ENCODE results near the gene NES. TPM values are rescaled to one million over a fixed set of nuclear protein-coding genes. Genes with fewer than 3 reads are reported as not detected.

The NES gene, protein sequence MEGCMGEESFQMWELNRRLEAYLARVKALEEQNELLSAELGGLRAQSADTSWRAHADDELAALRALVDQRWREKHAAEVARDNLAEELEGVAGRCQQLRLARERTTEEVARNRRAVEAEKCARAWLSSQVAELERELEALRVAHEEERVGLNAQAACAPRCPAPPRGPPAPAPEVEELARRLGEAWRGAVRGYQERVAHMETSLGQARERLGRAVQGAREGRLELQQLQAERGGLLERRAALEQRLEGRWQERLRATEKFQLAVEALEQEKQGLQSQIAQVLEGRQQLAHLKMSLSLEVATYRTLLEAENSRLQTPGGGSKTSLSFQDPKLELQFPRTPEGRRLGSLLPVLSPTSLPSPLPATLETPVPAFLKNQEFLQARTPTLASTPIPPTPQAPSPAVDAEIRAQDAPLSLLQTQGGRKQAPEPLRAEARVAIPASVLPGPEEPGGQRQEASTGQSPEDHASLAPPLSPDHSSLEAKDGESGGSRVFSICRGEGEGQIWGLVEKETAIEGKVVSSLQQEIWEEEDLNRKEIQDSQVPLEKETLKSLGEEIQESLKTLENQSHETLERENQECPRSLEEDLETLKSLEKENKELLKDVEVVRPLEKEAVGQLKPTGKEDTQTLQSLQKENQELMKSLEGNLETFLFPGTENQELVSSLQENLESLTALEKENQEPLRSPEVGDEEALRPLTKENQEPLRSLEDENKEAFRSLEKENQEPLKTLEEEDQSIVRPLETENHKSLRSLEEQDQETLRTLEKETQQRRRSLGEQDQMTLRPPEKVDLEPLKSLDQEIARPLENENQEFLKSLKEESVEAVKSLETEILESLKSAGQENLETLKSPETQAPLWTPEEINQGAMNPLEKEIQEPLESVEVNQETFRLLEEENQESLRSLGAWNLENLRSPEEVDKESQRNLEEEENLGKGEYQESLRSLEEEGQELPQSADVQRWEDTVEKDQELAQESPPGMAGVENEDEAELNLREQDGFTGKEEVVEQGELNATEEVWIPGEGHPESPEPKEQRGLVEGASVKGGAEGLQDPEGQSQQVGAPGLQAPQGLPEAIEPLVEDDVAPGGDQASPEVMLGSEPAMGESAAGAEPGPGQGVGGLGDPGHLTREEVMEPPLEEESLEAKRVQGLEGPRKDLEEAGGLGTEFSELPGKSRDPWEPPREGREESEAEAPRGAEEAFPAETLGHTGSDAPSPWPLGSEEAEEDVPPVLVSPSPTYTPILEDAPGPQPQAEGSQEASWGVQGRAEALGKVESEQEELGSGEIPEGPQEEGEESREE (N-terminal part only)
- total RNA-seq = 1 to 10 TPM; 1.4 to 2.5 TPM
- polyA plus RNA-seq = 1 to 10 TPM in 1 of 2 donors, under 1 TPM in 1; 0.15 to 3.1 TPM

- TF ChIP-seq ZBTB33 (IDR thresholded peaks at IDR 0.05) = no peak
- TF ChIP-seq NR2F2 (IDR thresholded peaks at IDR 0.05) = peak; percentile 17
- TF ChIP-seq JUND (IDR thresholded peaks at IDR 0.05) = no peak
- TF ChIP-seq, protein P1, sequence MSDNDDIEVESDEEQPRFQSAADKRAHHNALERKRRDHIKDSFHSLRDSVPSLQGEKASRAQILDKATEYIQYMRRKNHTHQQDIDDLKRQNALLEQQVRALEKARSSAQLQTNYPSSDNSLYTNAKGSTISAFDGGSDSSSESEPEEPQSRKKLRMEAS (IDR thresholded peaks at IDR 0.05) = no peak
- no peak for TF ChIP-seq HNF4G (IDR thresholded peaks at IDR 0.05)
- 2% methylated on average over 70 of the region's 70 CpGs for WGBS
- Histone ChIP-seq H3K9me3 (ENCODE audit: control insufficient read depth in 4 of 4, low read length in 3 of 4) (no peaks in the 10 kb centered on the region), H3K27ac (ENCODE audit: low read depth in 1 of 2, low read length in 2 of 2) (peak within 1 kb of the TSS; percentile 19 to 39), H3K27me3 (ENCODE audit: control insufficient read depth in 4 of 4, insufficient read depth in 4 of 4, low read length in 3 of 4) (peaks cover 0 to 6% (median 4%) of the 10 kb centered on the region in 4 donors), H3K4me1 (ENCODE audit: control insufficient read depth in 4 of 4, insufficient read depth in 4 of 4, low read length in 3 of 4) (peaks cover 0 to 15% (median 5%) of the 10 kb centered on the region in 4 donors), H3K4me3 (ENCODE audit: low read depth in 1 of 3, low read length in 3 of 3) (peak within 1 kb of the TSS in 1 of 3 donors; percentile 26), H3K36me3 (ENCODE audit: control insufficient read depth in 4 of 4, insufficient read depth in 3 of 4, low read depth in 1 of 4, low read length in 3 of 4) (no peaks in the 10 kb centered on the region), H3K9ac (ENCODE audit: low read depth in 1 of 2, low read length in 2 of 2) (no peak within 1 kb of the TSS)
- DNase-seq (ENCODE audit: low spot score) = no peak
Measured at GRCh38 chr1:156676820-156677615, at the start of gene NES. NES (minus strand) TSS chr1:156677407; CDS start chr1:156677264, 143 bp downstream.

GRCh38 chr1:156726549-156727226 is 49.5 kb upstream of the NES start:
- TF ChIP-seq RAD21 (IDR thresholded peaks at IDR 0.05) (peak; percentile 64 to 76), CTCF (IDR thresholded peaks at IDR 0.05; ENCODE audit: low read depth, low read length, missing input control) (peak; percentile 44), FOXA2 (IDR thresholded peaks at IDR 0.05) (no peak), HNF4A (conservative IDR thresholded peaks at IDR 0.05) (no peak)
- Histone ChIP-seq H3K27ac (ENCODE audit: low read depth in 1 of 2, low read length in 2 of 2) (no peak overlapping the region), H3K36me3 (ENCODE audit: control insufficient read depth in 4 of 4, insufficient read depth in 3 of 4, low read depth in 1 of 4, low read length in 3 of 4) (peaks cover 4 to 24% (median 15%) of the 10 kb centered on the region in 4 donors), H3K9ac (ENCODE audit: low read depth in 1 of 2, low read length in 2 of 2) (peak overlapping the region in 1 of 2 donors; percentile 80), H3K9me3 (ENCODE audit: control insufficient read depth in 4 of 4, low read length in 3 of 4) (no peaks in the 10 kb centered on the region), H3K4me3 (ENCODE audit: low read depth in 1 of 3, low read length in 3 of 3) (peak overlapping the region in 1 of 3 donors; percentile 99), H3K27me3 (ENCODE audit: control insufficient read depth in 4 of 4, insufficient read depth in 4 of 4, low read length in 3 of 4) (no peaks in the 10 kb centered on the region), H3K4me1 (ENCODE audit: control insufficient read depth in 4 of 4, insufficient read depth in 4 of 4, low read length in 3 of 4) (peaks cover 6 to 37% (median 35%) of the 10 kb centered on the region in 4 donors)
- peak; percentile 72 for DNase-seq (ENCODE audit: low spot score)
- 58% methylated on average over 15 of the region's 15 CpGs for WGBS
